Superior temporal gyrus (tissue), 1 donor: ENCODE data around the gene KCNMA1.
"Not testable (repeated sequence)": the region's sequence is repeated elsewhere in the genome, so short reads cannot be mapped to it uniquely, and the experiment has no call there.

Source experiments
- DNase-seq: peaks from one replicate; pipeline ENCODE4 v3.0.0-alpha.2; 2016; ENCODE audit errors: extremely low spot score

KCNMA1 gene

DNA sequence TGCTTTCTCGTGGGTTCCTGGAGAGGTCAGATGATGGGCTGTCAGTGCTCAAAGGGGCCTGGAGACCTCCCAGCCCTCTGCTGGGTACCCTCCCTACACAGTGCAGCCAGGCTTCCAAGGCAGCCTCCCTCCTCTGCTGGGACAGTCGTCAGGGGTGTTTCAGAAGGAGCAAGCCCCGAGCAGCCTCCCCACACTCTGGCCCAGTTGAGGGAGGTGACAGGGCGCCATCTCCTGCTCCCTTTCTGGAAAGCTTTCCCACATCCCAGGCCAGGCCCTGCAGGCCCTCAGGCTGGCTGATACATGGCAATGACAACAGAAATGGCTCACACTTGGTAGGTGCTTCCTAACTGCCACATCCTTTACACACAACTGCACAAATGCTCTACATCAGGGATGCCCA, 32.1 kb downstream of the KCNMA1 start:
- DNase-seq: no peak

- no peak for DNase-seq
Measured at GRCh38 chr10:77604941-77605351, 32.7 kb downstream of the KCNMA1 start.

- no peak for DNase-seq
Measured at GRCh38 chr10:77604063-77604462, 33.5 kb downstream of the KCNMA1 start.

GRCh38 chr10:77603534-77603927, 34.1 kb downstream of the KCNMA1 start:
- DNase-seq: no peak

GRCh38 chr10:77602913-77603533, 34.6 kb downstream of the KCNMA1 start:
- DNase-seq: no peak

DNA sequence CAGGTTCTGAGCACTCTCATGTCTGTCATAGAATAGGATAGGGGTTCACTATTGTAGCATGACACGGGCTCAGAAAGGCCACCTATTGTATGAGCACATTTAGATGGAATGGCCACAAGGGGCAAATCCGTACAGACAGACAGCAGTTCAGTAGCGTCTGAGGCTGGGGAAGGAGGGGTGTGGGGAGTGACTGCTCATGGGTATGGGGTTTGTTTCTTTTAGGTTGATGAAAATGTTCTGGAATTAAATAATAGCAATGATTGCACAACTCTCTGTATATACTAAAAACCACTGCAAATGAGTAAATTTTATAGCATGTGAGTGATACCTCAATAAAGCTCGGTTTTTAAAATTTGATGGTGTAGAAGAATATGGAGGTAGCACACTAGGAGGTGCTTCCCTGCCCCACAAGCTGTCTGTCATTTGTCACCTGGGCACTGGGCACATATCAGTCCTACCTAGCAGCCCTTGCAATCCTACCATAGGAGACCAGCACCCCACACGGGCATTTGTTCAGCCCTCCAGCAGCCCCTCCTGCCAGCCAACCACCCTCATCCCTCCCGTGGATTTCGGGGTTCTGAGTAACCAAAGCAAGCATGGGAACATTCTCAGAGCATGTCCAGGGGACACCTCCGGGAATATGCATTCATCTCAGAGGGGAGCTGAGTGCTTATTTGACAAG, 35.2 kb downstream of the KCNMA1 start:
- no peak for DNase-seq

DNA sequence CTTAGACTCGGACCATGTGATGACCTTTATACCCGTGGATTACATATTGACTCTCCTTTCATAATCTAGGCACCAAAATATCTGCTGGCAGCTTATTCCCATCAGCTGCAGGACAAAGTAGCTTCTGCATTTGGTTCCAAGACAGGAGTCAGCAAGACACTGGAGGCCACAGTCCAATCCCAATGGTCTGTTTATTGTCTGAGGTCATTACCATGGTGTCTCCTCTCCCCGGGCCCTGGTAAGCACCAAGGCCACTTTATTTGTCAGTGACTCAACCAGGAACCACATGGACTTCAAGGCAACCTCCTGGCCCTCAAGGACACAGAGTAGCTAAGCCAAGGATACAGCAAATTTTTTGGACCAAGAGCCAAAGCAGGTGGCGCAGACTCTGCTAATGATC, 36.1 kb downstream of the KCNMA1 start:
- DNase-seq: no peak

- DNase-seq: no peak
Measured at GRCh38 chr10:77600640-77601039, 37.0 kb downstream of the KCNMA1 start.

- DNase-seq: no peak
Measured at GRCh38 chr10:77599651-77600050, 38.0 kb downstream of the KCNMA1 start.

DNA sequence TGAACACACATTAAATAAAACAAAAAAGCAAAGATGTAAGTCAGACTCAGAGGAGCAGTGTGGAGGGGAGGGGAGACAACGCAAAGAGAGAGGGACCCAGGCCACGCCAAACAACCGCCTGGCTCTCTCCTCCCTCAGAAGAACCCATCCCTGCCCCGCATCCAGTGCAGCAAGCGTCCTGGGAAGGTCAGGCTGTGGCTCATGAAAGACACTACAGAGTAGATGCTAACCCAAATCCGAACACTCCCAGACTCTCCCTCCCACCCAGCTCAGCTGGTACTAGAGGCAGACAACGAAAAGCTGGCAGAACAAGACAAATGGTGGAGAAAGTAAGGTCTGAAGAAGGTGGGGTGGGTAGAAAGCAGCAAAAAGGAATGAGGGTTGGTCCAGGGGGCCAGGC, 39.0 kb downstream of the KCNMA1 start:
- DNase-seq: no peak

- DNase-seq: no peak
Measured at GRCh38 chr10:77597560-77597959, 40.0 kb downstream of the KCNMA1 start.

GRCh38 chr10:77594471-77594783, 43.2 kb downstream of the KCNMA1 start:
- no peak for DNase-seq

DNA sequence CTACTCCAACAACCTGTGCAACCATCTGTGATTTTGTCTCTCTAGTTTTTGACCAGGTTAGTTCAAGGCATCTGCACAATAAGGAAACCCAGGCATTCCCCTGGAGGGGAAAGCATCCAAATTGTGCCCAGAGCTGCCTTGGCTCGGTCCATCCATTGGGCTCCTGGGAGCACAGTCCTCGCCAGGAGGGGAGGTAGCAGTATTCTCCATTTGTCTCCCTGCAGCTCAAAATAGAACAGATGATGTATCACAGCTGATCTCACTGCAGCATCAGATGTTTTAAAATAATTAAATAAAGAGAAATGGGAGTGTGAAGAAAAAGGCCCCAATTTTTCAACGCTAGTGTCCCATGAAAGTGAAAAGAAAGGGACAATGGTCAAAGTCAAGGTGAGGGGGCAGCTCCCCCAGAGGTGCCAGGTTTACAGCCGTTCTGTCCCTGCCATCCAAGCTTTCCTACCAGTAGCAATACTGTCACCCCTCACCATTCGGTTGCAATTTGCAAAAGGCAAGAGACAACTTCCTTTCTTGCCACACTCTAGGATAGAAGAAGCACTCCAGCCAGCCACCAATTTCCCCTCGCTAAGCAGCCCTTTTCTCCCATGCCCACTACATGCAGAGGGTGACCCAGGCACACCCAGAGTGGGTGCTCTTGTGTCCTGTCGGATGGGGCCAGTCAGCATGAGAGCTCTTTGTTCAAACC, 43.7 kb downstream of the KCNMA1 start:
- no peak for DNase-seq

- no peak for DNase-seq
Measured at GRCh38 chr10:77592946-77593636, 44.5 kb downstream of the KCNMA1 start.

- DNase-seq: no peak
Measured at GRCh38 chr10:77592510-77592909, 45.1 kb downstream of the KCNMA1 start.

- no peak for DNase-seq
Measured at GRCh38 chr10:77591238-77591880, 46.2 kb downstream of the KCNMA1 start.

DNA sequence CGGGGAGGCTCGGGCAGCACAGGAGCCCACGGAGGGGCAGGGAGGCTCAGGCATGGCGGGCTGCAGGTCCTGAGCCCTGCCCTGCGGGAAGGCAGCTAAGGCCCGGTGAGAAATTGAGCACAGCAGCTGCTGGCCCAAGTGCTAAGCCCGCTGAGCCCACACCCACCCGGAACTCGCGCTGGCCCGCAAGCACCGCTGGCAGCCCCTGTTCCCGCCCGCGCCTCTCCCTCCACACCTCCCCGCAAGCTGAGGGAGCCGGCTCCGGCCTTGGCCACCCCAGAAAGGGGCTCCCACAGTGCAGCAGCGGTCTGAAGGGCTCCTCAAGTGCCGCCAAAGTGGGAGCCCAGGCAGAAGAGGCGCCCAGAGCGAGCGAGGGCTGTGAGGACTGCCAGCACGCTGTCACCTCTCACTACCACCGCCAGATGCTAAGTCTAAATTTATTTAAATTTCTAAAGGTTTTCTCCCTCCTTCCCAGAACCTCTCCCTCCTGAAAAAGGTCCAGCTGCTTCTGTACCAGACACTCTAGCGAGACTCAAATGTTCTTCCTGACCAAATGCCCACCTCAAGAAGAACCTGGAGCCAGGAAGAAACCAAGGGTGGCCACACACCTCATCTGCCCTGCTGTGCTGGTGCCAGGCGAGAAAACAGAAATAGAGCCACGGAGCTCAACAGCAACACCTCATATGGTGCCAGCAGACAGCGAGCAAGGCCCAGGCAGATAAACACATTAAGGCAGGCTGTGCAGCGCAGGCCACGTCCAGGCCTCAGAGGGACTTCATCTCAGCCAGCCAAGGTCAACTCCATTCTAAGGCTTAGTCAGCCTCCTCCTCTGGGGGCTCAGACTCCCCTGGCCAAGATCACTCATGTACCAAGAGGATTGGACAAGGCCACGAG, 47.0 kb downstream of the KCNMA1 start:
- no peak for DNase-seq

GRCh38 chr10:77589703-77590102, 47.9 kb downstream of the KCNMA1 start:
- not testable (repeated sequence) for DNase-seq

DNA sequence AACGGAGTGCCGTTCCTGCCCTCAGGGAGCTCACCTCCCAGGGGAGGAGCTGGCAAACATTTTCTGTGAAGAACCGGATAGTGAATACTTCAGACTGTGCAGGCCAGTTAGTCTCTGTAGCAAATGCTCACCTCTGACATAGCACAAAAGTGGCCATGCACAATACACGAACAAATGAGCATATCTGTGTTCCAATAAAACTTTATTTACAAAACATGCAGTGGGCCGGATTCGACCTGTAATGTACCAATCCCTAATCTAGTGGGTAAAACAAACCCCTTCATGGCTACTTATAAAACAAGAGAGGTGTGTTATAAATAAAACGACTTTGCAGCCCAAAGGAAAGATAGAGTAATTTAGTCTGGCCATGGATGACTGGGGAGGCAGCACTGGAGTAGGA, 48.7 kb downstream of the KCNMA1 start:
- DNase-seq: no peak

GRCh38 chr10:77587416-77587790, 50.2 kb downstream of the KCNMA1 start:
- DNase-seq: no peak

DNA sequence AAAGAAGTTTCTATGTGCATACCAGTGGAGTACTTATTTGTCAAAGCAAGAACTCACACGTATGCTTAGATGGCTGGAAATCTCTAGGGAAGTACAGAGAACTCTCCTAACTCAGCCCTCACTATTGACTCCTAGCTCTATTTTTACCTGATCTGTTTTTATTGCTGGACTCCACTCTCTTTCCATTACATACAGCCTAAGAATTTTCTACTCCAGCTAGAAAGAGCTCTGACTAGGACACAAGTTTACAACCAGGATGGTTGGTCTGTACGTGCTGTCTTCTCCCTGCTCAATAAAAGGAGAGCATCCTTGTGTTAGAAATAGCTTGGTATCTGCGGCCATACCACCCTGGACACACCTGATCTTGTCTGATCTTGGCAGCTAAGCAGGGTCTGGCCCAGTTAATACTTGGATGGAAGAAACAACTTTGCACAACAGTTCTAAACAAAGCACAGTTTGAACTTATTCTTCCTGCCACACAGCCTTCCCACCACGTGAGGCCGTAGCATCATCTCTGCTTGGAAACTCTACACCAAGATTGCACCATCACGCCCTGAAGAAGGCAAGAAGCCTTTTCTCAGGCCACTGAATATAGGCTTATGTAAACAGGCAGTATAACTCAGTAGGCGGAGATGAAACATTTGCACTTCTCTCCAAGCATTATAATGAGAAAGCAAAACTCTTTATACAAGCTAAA, 50.7 kb downstream of the KCNMA1 start:
- DNase-seq: no peak
